ENCODE results near the gene EVPL. TPM values are rescaled to one million over a fixed set of nuclear protein-coding genes. Genes with fewer than 3 reads are reported as not detected.
"Not testable (repeated sequence)": the region's sequence is repeated elsewhere in the genome, so short reads cannot be mapped to it uniquely, and the experiment has no call there.

EVPL gene
- total RNA-seq, 6 experiments from 2014 or later, result 0.62 TPM; not detected in 5

- intact Hi-C loops (cut with DNase I), result no loop called here
- peak; percentile 98 to 100 (median 99) for ATAC-seq
- H3K27me3 ChIP-seq, result peaks cover 20 to 25% of the 10 kb centered on the region in 2 donors
- peaks cover 0 to 12% (median 0%) of the 10 kb centered on the region in 4 donors for H3K4me1 ChIP-seq
- H3K4me3 ChIP-seq, result peak within 1 kb of the TSS; percentile 59 to 83 (median 77)
- peak within 1 kb of the TSS; percentile 26 to 49 (median 47) for H3K27ac ChIP-seq
- H3K36me3 ChIP-seq, result peaks cover 0 to 18% (median 7%) of the 10 kb centered on the region in 4 donors
- TF ChIP-seq POLR2A (IDR thresholded peaks at IDR 0.05) (peak; percentile 75), CTCF (IDR thresholded peaks at IDR 0.05) (no peak)
- DNase-seq, result peak; percentile 94 to 97 (median 96)
- 2% methylated on average over 23 of the region's 57 CpGs for WGBS (ENCODE audit: insufficient coverage, low coverage, low lambda C conversion rate, missing lambda C conversion rate)
- H3K9me3 ChIP-seq, result no peaks in the 10 kb centered on the region
These were observed 45.2 kb upstream of the EVPL start, which contains the start of gene SRP68 for GRCh38 chr17:76072148-76072858. Gene SRP68 (minus strand): TSS chr17:76072517. CDS start chr17:76072491, 26 bp downstream.

- peaks cover 0 to 12% (median 0%) of the 10 kb centered on the region in 4 donors for H3K4me1 ChIP-seq
- no peaks in the 10 kb centered on the region for H3K9me3 ChIP-seq
- H3K27me3 ChIP-seq, result peaks cover 20 to 25% of the 10 kb centered on the region in 2 donors
- peak in 1 of 3 donors; percentile 50 for DNase-seq
- 7% methylated on average over 15 of the region's 15 CpGs for WGBS (ENCODE audit: insufficient coverage, low coverage, low lambda C conversion rate, missing lambda C conversion rate)
- peak in 2 of 4 donors; percentile 2 to 7 for ATAC-seq
- TF ChIP-seq POLR2A (IDR thresholded peaks at IDR 0.05) (no peak), CTCF (IDR thresholded peaks at IDR 0.05) (no peak)
- H3K36me3 ChIP-seq, result peaks cover 0 to 25% (median 9%) of the 10 kb centered on the region in 4 donors
- intact Hi-C loops (cut with DNase I), result no loop called here
- peak overlapping the region; percentile 26 to 49 (median 47) for H3K27ac ChIP-seq
- peak overlapping the region; percentile 59 to 83 (median 77) for H3K4me3 ChIP-seq
These were observed 44.5 kb upstream of the EVPL start for GRCh38 chr17:76071531-76072147.

DNA sequence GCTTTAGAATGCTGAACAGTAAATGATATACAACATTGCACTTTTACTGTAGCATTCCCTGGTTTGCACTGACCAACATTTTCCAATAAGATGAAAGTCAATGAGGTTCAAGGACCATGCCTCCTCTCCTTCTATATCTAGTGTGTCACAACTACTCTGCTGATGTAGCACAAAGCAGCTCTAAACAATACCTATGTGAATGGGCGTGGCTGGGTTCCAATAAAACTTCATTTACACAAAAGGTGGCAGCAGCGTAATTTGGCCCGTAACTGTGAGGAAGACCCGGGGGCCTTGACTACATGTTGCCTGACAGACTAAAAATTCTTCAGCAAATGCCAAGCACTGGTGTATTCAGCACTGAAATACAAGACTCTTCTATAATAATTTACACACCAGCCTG, 38.7 kb upstream of the EVPL start:
- H3K4me3 ChIP-seq, result no peak overlapping the region
- H3K27ac ChIP-seq, result no peak overlapping the region
- no peaks in the 10 kb centered on the region for H3K9me3 ChIP-seq
- H3K4me1 ChIP-seq, result peaks cover 0 to 5% (median 0%) of the 10 kb centered on the region in 4 donors
- 90% methylated on average over 2 of the region's 4 CpGs for WGBS (ENCODE audit: insufficient coverage, low coverage, low lambda C conversion rate, missing lambda C conversion rate)
- H3K36me3 ChIP-seq, result peaks cover 20 to 78% (median 47%) of the 10 kb centered on the region in 4 donors
- DNase-seq (no peak), ATAC-seq (no peak)
- no peaks in the 10 kb centered on the region for H3K27me3 ChIP-seq
- TF ChIP-seq POLR2A (IDR thresholded peaks at IDR 0.05) (no peak), CTCF (IDR thresholded peaks at IDR 0.05) (no peak)
- intact Hi-C loops (cut with DNase I), result no loop called here

- H3K36me3 ChIP-seq, result peaks cover 32 to 93% (median 57%) of the 10 kb centered on the region in 4 donors
- WGBS (ENCODE audit: insufficient coverage, low coverage, low lambda C conversion rate, missing lambda C conversion rate), result 84% methylated on average over 14 of the region's 15 CpGs
- TF ChIP-seq CTCF (IDR thresholded peaks at IDR 0.05) (no peak), POLR2A (IDR thresholded peaks at IDR 0.05) (no peak)
- ATAC-seq (no peak), DNase-seq (no peak)
- intact Hi-C loops (cut with DNase I), result no loop called here
- no peak overlapping the region for H3K27ac ChIP-seq
- H3K27me3 ChIP-seq, result no peaks in the 10 kb centered on the region
- no peaks in the 10 kb centered on the region for H3K4me1 ChIP-seq
- no peaks in the 10 kb centered on the region for H3K9me3 ChIP-seq
- H3K4me3 ChIP-seq, result no peak overlapping the region
These were observed 36.9 kb upstream of the EVPL start for GRCh38 chr17:76063875-76064546.

DNA sequence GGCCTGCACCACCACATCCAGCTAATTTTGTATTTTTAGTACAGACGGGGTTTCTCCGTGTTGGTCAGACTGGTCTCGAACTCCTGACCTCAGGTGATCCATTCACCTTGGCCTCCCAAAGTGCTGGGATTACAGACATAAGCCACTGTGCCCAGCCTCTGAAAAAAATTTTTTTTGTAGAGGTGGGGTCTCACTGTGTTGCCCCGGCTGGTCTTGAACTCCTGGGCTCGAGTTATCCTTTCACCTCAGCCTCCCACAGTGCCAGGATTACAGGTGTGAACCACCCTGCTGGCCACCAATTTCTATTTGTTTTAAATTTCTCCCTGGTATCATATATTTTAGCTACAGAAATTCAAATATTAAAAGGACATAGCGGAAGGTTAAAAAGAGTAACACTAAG, 31.2 kb upstream of the EVPL start:
- H3K4me1 ChIP-seq; H3K4me3 ChIP-seq; H3K27me3 ChIP-seq; intact Hi-C loops (cut with DNase I); DNase-seq; H3K9me3 ChIP-seq; H3K27ac ChIP-seq; ATAC-seq: not testable (repeated sequence)
- H3K36me3 ChIP-seq, result peaks cover 28 to 92% (median 53%) of the 10 kb centered on the region in 4 donors
- WGBS (ENCODE audit: insufficient coverage, low coverage, low lambda C conversion rate, missing lambda C conversion rate), result 92% methylated on average over 5 of the region's 6 CpGs

Measured in right lobe of liver (tissue), 6 donors.